Measurements from ENCODE around the gene ZNF124.
"Not testable (repeated sequence)": the region's sequence is repeated elsewhere in the genome, so short reads cannot be mapped to it uniquely, and the experiment has no call there.

Gene ZNF124

GRCh38 chr1:247171875-247172563 is at the start of gene ZNF124:
ZNF124 (minus strand) TSS chr1:247172020; CDS start chr1:247171877, 143 bp downstream.
- not testable (repeated sequence) for DNase-seq (ENCODE audit: low spot score)

- not testable (repeated sequence) for DNase-seq (ENCODE audit: low spot score)
Measured at GRCh38 chr1:247220280-247220679, 48.5 kb upstream of the ZNF124 start.

- no peak for DNase-seq (ENCODE audit: low spot score)
Measured at GRCh38 chr1:247218121-247218651, 46.4 kb upstream of the ZNF124 start.

GRCh38 chr1:247216261-247216660 is 44.4 kb upstream of the ZNF124 start:
- no peak for DNase-seq (ENCODE audit: low spot score)

GRCh38 chr1:247212627-247213617 is 41.1 kb upstream of the ZNF124 start:
- no peak for DNase-seq (ENCODE audit: low spot score)

GRCh38 chr1:247212012-247212411 is 40.2 kb upstream of the ZNF124 start:
- DNase-seq (ENCODE audit: low spot score), result no peak

GRCh38 chr1:247211339-247211738 is 39.5 kb upstream of the ZNF124 start:
- DNase-seq (ENCODE audit: low spot score), result no peak

GRCh38 chr1:247210376-247211117 is 38.7 kb upstream of the ZNF124 start:
- DNase-seq (ENCODE audit: low spot score), result peak; percentile 98

GRCh38 chr1:247210062-247210375 is 38.2 kb upstream of the ZNF124 start:
- DNase-seq (ENCODE audit: low spot score), result no peak

GRCh38 chr1:247209396-247209795 is 37.6 kb upstream of the ZNF124 start:
- no peak for DNase-seq (ENCODE audit: low spot score)

GRCh38 chr1:247204177-247204647 is 32.4 kb upstream of the ZNF124 start:
- DNase-seq (ENCODE audit: low spot score), result no peak

- no peak for DNase-seq (ENCODE audit: low spot score)
Measured at GRCh38 chr1:247198781-247199180, 27.0 kb upstream of the ZNF124 start.

GRCh38 chr1:247193958-247194357 is 22.1 kb upstream of the ZNF124 start:
- no peak for DNase-seq (ENCODE audit: low spot score)

- no peak for DNase-seq (ENCODE audit: low spot score)
Measured at GRCh38 chr1:247189981-247190798, 18.4 kb upstream of the ZNF124 start.

- no peak for DNase-seq (ENCODE audit: low spot score)
Measured at GRCh38 chr1:247185667-247186066, 13.8 kb upstream of the ZNF124 start.

- no peak for DNase-seq (ENCODE audit: low spot score)
Measured at GRCh38 chr1:247184254-247184653, 12.4 kb upstream of the ZNF124 start.

GRCh38 chr1:247182994-247183393 is 11.2 kb upstream of the ZNF124 start:
- no peak for DNase-seq (ENCODE audit: low spot score)

- DNase-seq (ENCODE audit: low spot score), result no peak
Measured at GRCh38 chr1:247180581-247180980, 8.8 kb upstream of the ZNF124 start.

GRCh38 chr1:247177755-247178154 is 5.9 kb upstream of the ZNF124 start:
- DNase-seq (ENCODE audit: low spot score), result no peak

- DNase-seq (ENCODE audit: low spot score), result no peak
Measured at GRCh38 chr1:247175458-247175857, 3.6 kb upstream of the ZNF124 start.

- no peak for DNase-seq (ENCODE audit: low spot score)
Measured at GRCh38 chr1:247173431-247173830, 1.6 kb upstream of the ZNF124 start.

All from iPS-NIHi11 (cell line).